Pancreas (tissue), 10 donors: ENCODE measurements around the gene FAM24A. TPM values are rescaled to one million over a fixed set of nuclear protein-coding genes. Genes with fewer than 3 reads are reported as not detected.

Source experiments
- ATAC-seq, 4 donors: fragments of 200-7000 bp; cut with Tn5 transposase; one replicate each; pipeline versions ENCODE4 v1.8.0 to v1.9.1; 2020; ENCODE audit warnings: mild to moderate bottlenecking in 4 of 4, moderate library complexity in 4 of 4
- DNase-seq, 6 donors: peaks; one replicate each; pipeline ENCODE4 v3.0.0-alpha.2; 2020
- FAIRE-seq: peaks from 2 replicates; lab custom pipeline; 2012; peaks lifted over from hg19 to GRCh38; lab: Jason Lieb, UNC
- H3K27ac ChIP-seq, 4 donors: fragments of 200-600 bp; sonication (generic); 1 replicate in 3 of 4; 2 replicates in 1 of 4; pipeline versions ENCODE4 v1.5.0 to v1.8.0; 2020
- H3K27me3 ChIP-seq, 4 donors: fragments of 200-600 bp; one replicate each; pipeline ENCODE4 v1.8.0; 2021
- H3K36me3 ChIP-seq, 3 donors: fragments of 200-600 bp; sonication (generic) in 1 of 3; one replicate each; pipeline versions ENCODE4 v1.5.0 to v1.8.0; 2020 to 2021
- H3K4me1 ChIP-seq, 3 donors: fragments of 200-600 bp; one replicate each; pipeline ENCODE4 v1.8.0; 2021
- H3K4me3 ChIP-seq, 4 donors: fragments of 200-600 bp; sonication (generic) in 2 of 4; one replicate each; pipeline versions ENCODE4 v1.5.0 to v1.8.0; 2020 to 2021
- H3K9me3 ChIP-seq, 4 donors: fragments of 200-600 bp; one replicate each; pipeline ENCODE4 v1.8.0; 2021
- CTCF ChIP-seq, 4 donors: fragments of 200-600 bp; sonication (generic) in 3 of 4; IDR thresholded peaks; one replicate each; pipeline versions ENCODE4 v1.5.0 to v1.8.0; 2021; ENCODE audit warnings: antibody characterized with exemption in 4 of 4
- WGBS, 2 donors: extraction: QIAGEN DNeasy Blood & Tissue Kit; methylation state at CpG; one replicate each; pipeline ENCODE4 v1.1.7; 2013; 5-methylcytosine and 5-hydroxymethylcytosine counted together
- intact Hi-C, 3 donors: fragments of 100-400 bp; cut with DNase I; formaldehyde crosslinking; loops; one replicate each; pipeline versions ENCODE4 v1.11.1 to v1.14.2; 2022
- polyA plus RNA-seq, 2 donors: library from polyadenylated mRNA; stranded (reverse); fragments of 200-250 nt; gene quantifications; one replicate each; pipeline ENCODE4 v1.2.3, GENCODE V29; 2013
- total RNA-seq, 6 donors: library from RNA; stranded (reverse); fragmentation: NEBNext Ultra II Directional in 4 of 6; extraction: Animal tissue kit (Norgen Biotek cat#: 25700) in 4 of 6; gene quantifications; one replicate each; pipeline versions ENCODE4 v1.2.1 to v1.2.4, GENCODE V29; 2021 to 2023
- donor health status: healthy with polysubstance abuse.
- donor health status: DM: no; HTN: no; CAD: no; lungs with moderate emphysema.
- donor health status: DM: no; HTN: no; CAD: no.
- donor health status: control.
- donor health status: control.
- donor health status: Bipolar disorder and iron deficiency.
- donor health status: DM: yes; HTN: yes; CAD: no.
- donor health status: DM: no; HTN: no; CAD: no.
- donor health status: DM: no; HTN: no; CAD: no.
- donor health status: DM: yes; HTN: yes; CAD: no.

The FAM24A gene, protein sequence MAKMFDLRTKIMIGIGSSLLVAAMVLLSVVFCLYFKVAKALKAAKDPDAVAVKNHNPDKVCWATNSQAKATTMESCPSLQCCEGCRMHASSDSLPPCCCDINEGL
- total RNA-seq (not detected), polyA plus RNA-seq (not detected)

GRCh38 chr10:122910310-122910709, at the start of gene FAM24A:
TSS of gene FAM24A (plus strand) at chr10:122910610. CDS start at chr10:122911635, 1,025 bp downstream.
- no peak for ATAC-seq
- no peaks in the 10 kb centered on the region for H3K4me1 ChIP-seq
- H3K27ac ChIP-seq = no peak within 1 kb of the TSS
- WGBS, 2 donors = 65 to 82% methylated on average over 1 of the region's 1 CpG
- TF ChIP-seq CTCF (IDR thresholded peaks at IDR 0.05) = no peak
- no peak for FAIRE-seq
- no peaks in the 10 kb centered on the region for H3K9me3 ChIP-seq
- H3K27me3 ChIP-seq = no peaks in the 10 kb centered on the region
- H3K4me3 ChIP-seq = no peak within 1 kb of the TSS
- no peak for DNase-seq
- no peaks in the 10 kb centered on the region for H3K36me3 ChIP-seq
- intact Hi-C loops = no loop called here

GRCh38 chr10:122861711-122862161, 48.7 kb upstream of the FAM24A start:
- Histone ChIP-seq H3K36me3 (no peaks in the 10 kb centered on the region), H3K27me3 (no peaks in the 10 kb centered on the region), H3K4me1 (peaks cover 12 to 38% (median 27%) of the 10 kb centered on the region in 3 donors), H3K27ac (no peak overlapping the region), H3K4me3 (no peak overlapping the region), H3K9me3 (no peaks in the 10 kb centered on the region)
- FAIRE-seq (no peak), DNase-seq (no peak), ATAC-seq (peak in 1 of 4 donors; percentile 37)
- no peak for TF ChIP-seq CTCF (IDR thresholded peaks at IDR 0.05)
- 28 to 36% methylated on average over 1 of the region's 1 CpG for WGBS, 2 donors
- intact Hi-C loops = no loop called here

DNA sequence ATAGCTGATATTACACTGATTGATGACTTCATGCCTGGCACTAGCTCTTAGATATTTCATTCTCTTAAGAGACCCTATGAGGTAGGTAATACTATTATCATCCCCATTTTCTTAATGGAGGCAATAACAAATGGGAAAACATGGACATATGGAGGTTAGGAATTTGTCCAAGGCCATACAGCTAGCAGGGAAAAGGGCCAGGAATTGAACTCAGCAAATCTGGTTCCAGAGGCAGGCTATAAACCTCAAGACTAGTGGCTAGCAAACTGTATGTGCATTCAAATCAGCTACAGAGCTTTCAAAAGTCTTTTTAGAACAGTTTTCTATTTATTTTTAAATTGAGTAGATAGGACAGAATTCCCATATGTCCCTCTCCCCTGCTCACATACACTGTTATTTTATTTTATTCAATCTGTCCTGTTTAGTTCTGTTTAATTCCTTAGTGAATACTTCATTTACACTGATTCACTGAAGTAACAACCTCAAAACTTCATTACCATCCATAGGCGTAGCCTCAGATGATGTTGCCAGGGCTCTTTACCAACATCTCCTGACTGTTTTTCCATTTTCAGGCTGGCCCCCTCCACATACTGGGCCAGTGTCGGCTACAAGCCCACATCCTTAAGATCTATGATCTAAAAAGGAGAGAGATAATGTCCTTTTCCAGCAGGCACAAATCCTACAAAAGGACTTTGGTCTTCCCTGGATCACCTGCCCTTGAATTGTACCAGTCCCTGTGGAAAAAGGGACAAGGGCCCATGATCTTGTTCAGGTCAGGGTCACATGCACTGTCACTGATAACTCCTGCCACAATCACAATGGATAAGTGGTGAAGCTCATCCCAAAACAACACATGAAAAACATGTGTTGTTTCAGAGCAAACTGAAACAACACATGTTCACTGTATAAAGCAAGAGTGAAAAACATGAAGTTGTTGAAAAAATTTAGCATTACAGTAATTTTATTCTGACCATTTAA, 46.9 kb upstream of the FAM24A start:
- FAIRE-seq (no peak), DNase-seq (no peak), ATAC-seq (peak; percentile 45 to 63 (median 60))
- H3K4me1 ChIP-seq = peaks cover 12 to 38% (median 27%) of the 10 kb centered on the region in 3 donors
- intact Hi-C loops = no loop called here
- H3K9me3 ChIP-seq = no peaks in the 10 kb centered on the region
- 78 to 86% methylated on average over 2 of the region's 2 CpGs for WGBS, 2 donors
- H3K27ac ChIP-seq = no peak overlapping the region
- H3K36me3 ChIP-seq = no peaks in the 10 kb centered on the region
- TF ChIP-seq CTCF (IDR thresholded peaks at IDR 0.05) = no peak
- no peaks in the 10 kb centered on the region for H3K27me3 ChIP-seq
- H3K4me3 ChIP-seq = no peak overlapping the region

DNA sequence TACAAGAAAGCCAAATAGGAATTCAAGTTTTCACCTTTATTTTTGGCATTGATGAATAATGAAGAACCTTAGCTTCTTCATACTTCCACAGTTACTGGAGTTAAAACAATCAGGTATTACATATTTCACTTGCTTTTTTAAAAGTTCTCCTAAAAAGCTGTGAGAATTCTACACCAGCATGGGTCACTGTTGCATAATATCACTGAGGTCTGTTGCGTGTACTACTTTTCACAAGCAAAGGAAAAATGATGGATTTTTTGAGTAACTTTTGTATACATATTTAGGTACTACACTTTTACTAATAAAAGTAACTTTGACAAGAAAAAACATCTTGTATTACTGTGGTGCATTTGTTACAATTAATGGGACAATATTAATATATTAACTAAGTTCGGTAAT, 46.2 kb upstream of the FAM24A start:
- Histone ChIP-seq H3K36me3 (no peaks in the 10 kb centered on the region), H3K27ac (no peak overlapping the region), H3K4me3 (no peak overlapping the region), H3K4me1 (peaks cover 12 to 38% (median 27%) of the 10 kb centered on the region in 3 donors), H3K27me3 (no peaks in the 10 kb centered on the region), H3K9me3 (no peaks in the 10 kb centered on the region)
- TF ChIP-seq CTCF (IDR thresholded peaks at IDR 0.05) = no peak
- FAIRE-seq (no peak), DNase-seq (no peak), ATAC-seq (peak in 1 of 4 donors; percentile 37)
- intact Hi-C loops = no loop called here
- 84 to 92% methylated on average over 2 of the region's 2 CpGs for WGBS, 2 donors
